ENCODE results near the gene TUT7.
"Not testable (repeated sequence)": the region's sequence is repeated elsewhere in the genome, so short reads cannot be mapped to it uniquely, and the experiment has no call there.

TUT7 gene

DNA sequence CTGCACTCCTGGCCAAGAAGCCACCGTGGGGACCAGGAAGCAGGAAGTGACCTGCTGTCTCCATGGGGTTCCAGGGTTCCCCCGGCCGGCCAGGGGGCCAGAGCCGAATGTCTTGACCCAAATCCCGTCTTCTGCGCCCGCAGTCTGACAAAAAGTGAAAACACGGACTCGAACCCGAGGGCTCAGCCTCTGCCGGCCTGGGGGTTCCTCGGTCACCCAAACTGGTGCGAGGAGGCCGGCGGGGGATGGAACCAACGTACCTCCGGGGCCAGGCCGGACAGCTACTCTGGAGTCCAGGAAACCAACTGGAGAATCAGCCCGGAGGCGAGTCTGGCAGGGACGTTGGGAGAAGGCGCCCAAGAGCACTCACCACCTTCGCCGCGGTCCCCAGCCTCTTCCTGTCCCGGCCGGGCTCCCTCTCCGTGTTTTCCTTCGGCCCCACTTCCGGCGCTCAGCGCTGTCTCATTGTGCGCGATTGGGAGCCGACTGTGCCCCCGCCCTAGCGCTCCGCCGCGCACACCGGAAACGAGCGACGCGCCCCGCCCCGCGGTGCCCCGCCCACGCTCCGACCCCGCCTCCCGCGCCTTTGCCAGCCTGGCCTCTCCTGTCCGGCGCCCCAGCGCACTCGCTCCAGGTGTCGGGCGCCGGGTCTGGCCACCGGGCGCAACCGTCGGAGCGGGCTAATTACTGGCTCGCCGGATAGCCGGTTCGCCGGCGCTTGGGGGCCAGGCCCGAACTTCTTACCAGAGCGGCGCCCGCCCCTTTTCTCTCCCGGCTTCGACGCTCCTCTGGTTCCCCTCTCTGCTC is at the start of gene TUT7:
Gene TUT7, minus strand, starts transcription at position 400 of the 807 bp plus-strand sequence. CDS start 1,211 bp downstream, outside the sequence.
- DNase-seq = peak; percentile 95
- in situ Hi-C loops (cut with HindIII; ENCODE audit: low pct_ligation_motif_present, low pct_unique_long_range_greater_than_20kb, low sequenced_read_pairs) = no loop called here

- no peak for DNase-seq
- in situ Hi-C loops (cut with HindIII; ENCODE audit: low pct_ligation_motif_present, low pct_unique_long_range_greater_than_20kb, low sequenced_read_pairs) = no loop called here
Measured at GRCh38 chr9:86402591-86402990, 48.4 kb upstream of the TUT7 start.

- no peak for DNase-seq
- in situ Hi-C loops (cut with HindIII; ENCODE audit: low pct_ligation_motif_present, low pct_unique_long_range_greater_than_20kb, low sequenced_read_pairs) = no loop called here
Measured at GRCh38 chr9:86396412-86396811, 42.2 kb upstream of the TUT7 start.

GRCh38 chr9:86390184-86390583 is 36.0 kb upstream of the TUT7 start:
- in situ Hi-C loops (cut with HindIII; ENCODE audit: low pct_ligation_motif_present, low pct_unique_long_range_greater_than_20kb, low sequenced_read_pairs); DNase-seq: not testable (repeated sequence)

DNA sequence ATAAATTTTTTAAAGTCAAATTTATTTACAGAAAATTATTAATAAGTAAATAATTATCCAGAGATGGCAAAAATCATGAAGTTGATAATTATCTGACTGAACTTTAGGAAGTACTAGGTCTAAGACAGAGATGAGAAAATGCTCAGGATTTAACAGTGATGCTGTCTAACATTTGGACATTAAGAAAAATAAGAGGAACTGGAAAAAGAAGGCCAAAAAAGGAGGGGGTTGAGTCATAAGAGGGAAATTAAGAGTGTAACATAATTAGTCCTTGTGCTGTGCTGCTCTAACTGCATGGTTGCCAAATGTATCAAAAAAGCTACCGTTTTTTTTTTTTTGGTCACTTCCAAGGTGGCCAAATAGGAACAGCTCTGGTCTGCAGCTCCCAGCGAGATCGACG is 35.4 kb upstream of the TUT7 start:
- in situ Hi-C loops (cut with HindIII; ENCODE audit: low pct_ligation_motif_present, low pct_unique_long_range_greater_than_20kb, low sequenced_read_pairs) = no loop called here
- no peak for DNase-seq

GRCh38 chr9:86387376-86387775 is 33.2 kb upstream of the TUT7 start:
- in situ Hi-C loops (cut with HindIII; ENCODE audit: low pct_ligation_motif_present, low pct_unique_long_range_greater_than_20kb, low sequenced_read_pairs) = no loop called here
- no peak for DNase-seq

DNA sequence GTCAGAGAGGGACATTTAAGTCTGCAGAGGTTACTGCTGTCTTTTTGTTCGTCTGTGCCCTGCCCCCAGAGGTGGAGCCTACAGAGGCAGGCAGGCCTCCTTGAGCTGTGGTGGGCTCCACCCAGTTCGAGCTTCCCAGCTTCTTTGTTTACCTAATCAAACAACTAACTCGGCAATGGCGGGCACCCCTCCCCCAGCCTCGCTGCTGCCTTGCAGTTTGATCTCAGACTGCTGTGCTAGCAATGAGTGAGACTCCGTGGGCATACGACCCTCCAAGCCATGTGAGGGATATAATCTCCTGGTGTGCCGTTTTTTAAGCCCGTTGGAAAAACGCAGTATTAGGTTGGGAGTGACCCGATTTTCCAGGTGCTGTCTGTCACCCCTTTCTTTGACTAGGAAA is 28.8 kb upstream of the TUT7 start:
- DNase-seq; in situ Hi-C loops (cut with HindIII; ENCODE audit: low pct_ligation_motif_present, low pct_unique_long_range_greater_than_20kb, low sequenced_read_pairs): not testable (repeated sequence)

GRCh38 chr9:86376016-86376415 is 21.8 kb upstream of the TUT7 start:
- DNase-seq = no peak
- in situ Hi-C loops (cut with HindIII; ENCODE audit: low pct_ligation_motif_present, low pct_unique_long_range_greater_than_20kb, low sequenced_read_pairs) = no loop called here

DNA sequence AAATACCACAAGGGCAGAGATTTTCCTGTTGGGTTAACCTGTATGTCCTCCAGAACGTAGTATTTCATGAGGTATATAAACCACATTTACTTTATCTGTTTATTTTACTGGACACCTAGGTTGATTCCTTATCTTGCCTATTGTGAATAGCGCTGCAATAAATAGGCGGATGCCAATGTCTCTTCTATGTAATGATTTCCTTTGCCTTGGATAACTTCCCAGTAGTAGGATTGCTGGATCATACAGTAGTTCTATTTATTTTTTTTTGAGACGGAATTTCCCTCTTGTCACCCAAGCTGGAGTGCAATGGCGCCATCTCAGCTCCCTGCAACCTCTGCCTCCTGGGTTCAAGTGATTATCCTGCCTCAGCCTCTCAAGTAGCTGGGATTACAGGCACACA is 15.6 kb upstream of the TUT7 start:
- no peak for DNase-seq
- in situ Hi-C loops (cut with HindIII; ENCODE audit: low pct_ligation_motif_present, low pct_unique_long_range_greater_than_20kb, low sequenced_read_pairs) = no loop called here

DNA sequence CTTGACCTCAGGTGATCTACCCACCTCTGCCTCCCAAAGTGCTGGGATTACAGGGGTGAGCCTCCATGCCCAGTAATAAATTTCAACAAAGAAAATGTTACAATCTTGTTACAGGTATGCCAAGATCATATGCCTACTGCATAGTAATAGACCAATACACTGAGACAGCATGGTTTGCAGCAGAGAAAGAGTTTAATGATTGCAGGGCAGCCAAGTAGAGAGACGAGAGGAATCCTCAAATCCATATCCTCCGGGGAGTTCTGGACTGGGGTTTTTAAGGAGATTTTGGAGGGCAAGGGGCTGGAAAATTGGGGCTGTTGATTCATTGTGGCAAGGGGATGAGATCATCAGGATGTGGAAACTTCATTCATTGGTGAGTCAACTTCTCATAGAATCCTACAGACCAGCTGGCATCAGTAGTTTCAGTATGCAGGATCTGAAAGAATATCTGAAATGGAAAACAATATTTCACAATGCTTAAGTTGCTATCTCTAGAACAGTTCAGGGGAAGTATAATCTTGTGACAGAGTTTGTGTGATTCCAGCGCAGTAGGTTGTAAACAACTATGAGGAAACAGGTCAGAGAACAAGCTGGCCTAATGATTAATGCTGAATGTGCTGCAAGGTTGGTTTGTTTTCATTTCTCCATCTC is 14.8 kb upstream of the TUT7 start:
- in situ Hi-C loops (cut with HindIII; ENCODE audit: low pct_ligation_motif_present, low pct_unique_long_range_greater_than_20kb, low sequenced_read_pairs) = no loop called here
- no peak for DNase-seq

- DNase-seq = no peak
- in situ Hi-C loops (cut with HindIII; ENCODE audit: low pct_ligation_motif_present, low pct_unique_long_range_greater_than_20kb, low sequenced_read_pairs) = no loop called here
Measured at GRCh38 chr9:86361176-86361575, 7.0 kb upstream of the TUT7 start.

DNA sequence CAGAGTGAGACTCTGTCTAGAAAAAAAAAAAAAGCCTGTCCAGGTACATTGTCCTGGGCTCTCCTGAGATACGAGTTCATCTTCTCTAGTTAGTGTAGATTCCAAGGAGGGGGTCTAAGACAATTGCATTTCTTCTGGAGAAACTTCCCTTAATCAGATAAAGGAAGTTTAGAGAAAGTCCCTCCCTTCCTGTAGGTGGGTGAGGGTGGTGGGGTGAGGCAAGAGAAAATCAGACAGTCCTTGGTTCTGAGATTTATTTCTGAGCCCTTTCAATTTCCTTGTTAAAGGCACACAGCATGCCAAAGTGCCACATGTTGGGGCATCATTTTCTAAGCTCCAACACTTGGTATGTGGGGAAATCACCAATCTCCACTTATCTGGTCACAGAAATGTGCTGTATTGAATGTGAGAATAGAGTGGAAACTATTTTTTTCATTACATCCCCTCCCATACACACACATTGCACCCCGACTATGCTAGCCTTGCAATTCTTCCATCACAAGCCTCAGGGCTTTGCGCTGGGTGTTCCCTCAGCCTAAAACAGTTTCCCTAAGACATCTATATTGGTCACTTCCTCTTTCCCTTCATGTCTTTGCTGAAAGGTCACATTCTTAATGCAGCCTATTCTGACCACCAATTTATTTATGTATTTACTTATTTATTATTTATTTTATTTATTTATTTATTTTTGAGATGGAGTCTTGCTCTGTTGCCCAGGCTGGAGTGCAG is 5.1 kb upstream of the TUT7 start:
- in situ Hi-C loops (cut with HindIII; ENCODE audit: low pct_ligation_motif_present, low pct_unique_long_range_greater_than_20kb, low sequenced_read_pairs) = no loop called here
- no peak for DNase-seq

DNA sequence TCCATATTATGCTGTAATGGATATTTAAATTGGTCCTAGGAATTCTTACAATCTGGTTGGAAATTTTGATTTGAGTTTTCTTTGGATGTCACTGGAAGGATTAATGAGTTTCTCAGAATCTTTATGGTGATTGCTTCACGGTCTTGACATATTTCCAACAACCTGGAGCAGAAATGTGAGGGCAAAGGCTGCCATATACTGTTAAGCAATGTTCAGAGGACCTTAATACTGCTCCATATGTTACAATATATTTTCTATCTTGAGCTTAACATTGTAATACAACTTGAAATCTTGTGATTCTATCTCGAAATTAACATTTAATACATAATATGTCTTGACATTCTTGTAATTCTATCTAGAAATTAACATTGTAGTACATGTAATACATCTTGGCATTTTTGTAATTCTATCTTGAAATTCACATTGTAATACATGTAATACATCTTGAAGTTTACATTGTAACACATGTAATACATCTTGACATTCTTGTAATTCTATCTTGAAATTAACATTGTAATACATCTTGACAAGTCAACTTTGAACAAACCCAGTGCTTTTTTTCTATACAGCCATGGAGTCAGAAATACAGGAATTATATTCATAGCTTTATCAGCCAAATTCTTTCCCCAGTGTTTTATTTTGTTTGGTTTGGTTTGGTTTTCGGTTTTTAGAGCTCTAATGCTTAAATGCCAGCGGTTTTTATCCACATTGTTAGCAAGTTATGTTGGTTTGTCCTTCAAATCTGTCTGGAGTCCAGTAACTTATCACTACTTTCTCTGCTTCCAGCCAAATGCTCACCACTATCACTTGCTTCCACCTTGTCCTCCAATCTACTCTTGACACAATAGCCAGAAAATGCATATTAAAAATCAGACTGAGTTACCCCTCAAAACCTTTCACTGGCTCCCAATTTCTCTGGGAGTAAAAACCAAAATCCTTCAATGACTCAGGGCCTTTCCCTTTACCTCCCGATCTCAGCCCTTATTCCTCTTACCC is 3.0 kb upstream of the TUT7 start:
- in situ Hi-C loops (cut with HindIII; ENCODE audit: low pct_ligation_motif_present, low pct_unique_long_range_greater_than_20kb, low sequenced_read_pairs) = no loop called here
- no peak for DNase-seq

DNA sequence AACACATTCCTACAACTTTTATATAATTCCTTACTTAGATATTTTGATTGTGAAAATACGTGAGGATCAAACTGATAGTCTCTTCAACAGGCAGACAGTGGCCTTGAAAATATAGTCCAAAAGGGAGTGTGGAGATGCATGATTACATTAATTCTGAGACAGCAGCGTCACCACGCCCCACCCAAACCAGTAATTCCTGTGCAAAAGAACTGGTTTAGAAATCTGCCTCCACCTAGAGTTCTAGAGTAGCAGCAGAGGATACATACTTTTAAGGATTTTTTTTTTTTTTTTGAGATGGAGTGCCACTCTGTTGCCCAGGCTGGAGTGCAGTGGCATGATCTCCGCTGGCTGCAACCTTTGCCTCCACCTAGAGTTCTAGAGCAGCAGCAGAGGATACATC is 1.6 kb upstream of the TUT7 start:
- in situ Hi-C loops (cut with HindIII; ENCODE audit: low pct_ligation_motif_present, low pct_unique_long_range_greater_than_20kb, low sequenced_read_pairs) = no loop called here
- no peak for DNase-seq

GRCh38 chr9:86354818-86355309 is 654 bp upstream of the TUT7 start:
- in situ Hi-C loops (cut with HindIII; ENCODE audit: low pct_ligation_motif_present, low pct_unique_long_range_greater_than_20kb, low sequenced_read_pairs) = no loop called here
- DNase-seq = no peak

DNA sequence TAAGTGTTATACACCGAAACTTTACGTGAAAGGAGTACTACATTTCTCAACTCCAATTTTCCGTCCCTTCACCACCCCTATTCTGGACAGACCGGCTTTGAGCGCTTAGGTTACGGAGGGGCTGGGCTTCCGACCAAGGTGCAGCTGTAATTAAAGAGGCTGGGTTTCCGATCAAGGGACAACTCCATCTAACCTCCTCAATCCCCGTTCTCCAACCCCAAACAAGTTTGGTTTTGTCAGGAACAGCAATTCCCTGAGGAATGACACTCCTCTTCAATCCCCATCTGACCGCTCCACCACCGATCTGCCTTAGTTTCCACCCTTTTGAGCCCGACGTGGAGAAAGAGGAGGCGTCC is 577 bp downstream of the TUT7 start:
- in situ Hi-C loops (cut with HindIII; ENCODE audit: low pct_ligation_motif_present, low pct_unique_long_range_greater_than_20kb, low sequenced_read_pairs) = no loop called here
- peak; percentile 39 for DNase-seq

DNA sequence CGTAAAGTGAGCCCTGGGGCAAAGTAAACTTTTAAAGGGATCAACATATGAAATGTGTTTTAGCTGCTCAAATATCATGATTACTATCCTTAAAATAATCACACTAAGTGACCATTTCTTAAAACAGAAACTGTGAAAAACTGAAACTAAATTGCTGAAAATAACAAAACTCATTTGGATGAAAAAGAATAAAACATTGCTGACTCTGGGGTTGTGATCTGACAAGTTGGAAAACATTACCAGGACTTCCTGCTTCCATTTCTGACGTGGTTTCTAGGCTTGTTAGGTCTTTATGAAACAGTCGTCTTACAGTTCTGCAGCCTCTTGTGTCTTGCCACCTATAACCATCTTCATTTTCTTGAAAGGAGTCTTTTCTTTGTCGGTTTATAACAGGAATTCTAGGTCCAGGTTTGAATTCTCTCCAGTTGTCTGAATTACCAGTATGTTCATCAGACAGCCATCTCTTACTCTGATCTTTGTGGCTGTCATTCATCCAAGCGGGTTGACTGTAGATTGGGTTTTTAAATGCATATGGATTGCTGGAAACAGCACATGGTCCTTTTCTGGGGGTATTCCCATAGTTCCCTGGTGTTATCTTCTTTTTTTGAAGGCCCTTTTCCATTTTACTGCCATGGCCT is 1.7 kb downstream of the TUT7 start:
- in situ Hi-C loops (cut with HindIII; ENCODE audit: low pct_ligation_motif_present, low pct_unique_long_range_greater_than_20kb, low sequenced_read_pairs) = no loop called here
- DNase-seq = no peak

GRCh38 chr9:86351880-86352279 is 2.3 kb downstream of the TUT7 start:
- DNase-seq = no peak
- in situ Hi-C loops (cut with HindIII; ENCODE audit: low pct_ligation_motif_present, low pct_unique_long_range_greater_than_20kb, low sequenced_read_pairs) = no loop called here

All from ACHN (cell line).